ENCODE results near the gene ZMYND10.

Gene ZMYND10

DNA sequence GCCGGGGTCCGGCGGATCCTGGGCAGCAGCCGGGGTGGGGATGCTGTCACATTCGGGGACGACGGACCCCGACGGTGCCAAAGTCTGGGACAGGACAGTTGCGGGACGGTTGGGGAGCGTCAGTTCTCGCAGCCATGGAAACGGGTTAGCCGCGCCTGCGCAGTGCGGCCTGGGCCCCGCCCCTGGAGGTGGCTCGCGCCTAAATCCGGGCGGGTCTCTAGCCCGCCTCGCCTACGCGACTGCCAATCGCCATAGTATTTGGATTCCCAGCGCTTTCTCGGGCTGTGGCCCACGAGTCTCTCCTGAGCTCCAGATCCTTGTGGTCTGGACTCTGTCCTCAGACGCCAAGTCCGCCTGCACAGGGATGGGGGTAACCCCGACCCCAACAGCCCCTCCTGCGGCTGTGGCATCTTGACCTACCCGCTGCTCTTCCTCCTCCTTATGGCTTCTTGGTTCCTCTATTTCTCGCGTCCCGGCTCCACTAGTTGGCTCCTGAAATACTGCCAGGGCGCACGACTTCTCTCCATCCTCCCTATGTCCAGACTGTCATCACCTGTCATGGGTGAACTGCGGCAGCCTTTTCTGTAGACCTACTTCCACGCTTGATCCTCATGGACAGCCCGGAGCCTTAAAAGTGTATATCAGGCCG, at the start of gene ZMYND10:
Gene ZMYND10, minus strand, starts transcription at position 147 of the 649 bp plus-strand sequence. CDS start 153 bp downstream, outside the sequence.
- TF ChIP-seq JUND (IDR thresholded peaks at IDR 0.05; ENCODE audit: low read depth), result no peak
- peak; percentile 75 to 84 for DNase-seq (ENCODE audit: low read depth in 1 of 2, low spot score in 1 of 2)
- in situ Hi-C loops (cut with HindIII; ENCODE audit: low pct_unique_long_range_greater_than_20kb, low sequenced_read_pairs), result no loop called here

DNA sequence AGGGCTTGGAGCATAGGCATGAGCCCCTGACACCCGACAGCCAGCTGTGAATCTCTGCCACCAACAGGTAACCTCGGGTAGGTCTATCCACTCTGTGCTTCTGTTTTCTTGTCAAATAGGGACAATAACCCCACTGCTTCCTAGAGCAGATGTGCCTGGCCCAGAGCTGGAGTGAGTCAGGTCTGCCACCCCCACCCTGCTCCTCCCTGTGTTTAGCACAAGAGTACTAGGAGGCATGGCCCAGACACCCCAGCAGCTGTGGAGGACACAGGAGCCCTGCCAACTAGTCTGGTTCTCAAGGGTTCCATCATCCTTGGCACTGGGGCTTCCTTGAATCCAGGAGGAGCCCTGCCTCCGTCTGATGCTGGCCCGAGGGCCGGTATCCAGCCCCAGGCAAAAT, 47.5 kb upstream of the ZMYND10 start:
- no peak for TF ChIP-seq JUND (IDR thresholded peaks at IDR 0.05; ENCODE audit: low read depth)
- in situ Hi-C loops (cut with HindIII; ENCODE audit: low pct_unique_long_range_greater_than_20kb, low sequenced_read_pairs), result no loop called here
- DNase-seq (ENCODE audit: low read depth in 1 of 2, low spot score in 1 of 2), result no peak

DNA sequence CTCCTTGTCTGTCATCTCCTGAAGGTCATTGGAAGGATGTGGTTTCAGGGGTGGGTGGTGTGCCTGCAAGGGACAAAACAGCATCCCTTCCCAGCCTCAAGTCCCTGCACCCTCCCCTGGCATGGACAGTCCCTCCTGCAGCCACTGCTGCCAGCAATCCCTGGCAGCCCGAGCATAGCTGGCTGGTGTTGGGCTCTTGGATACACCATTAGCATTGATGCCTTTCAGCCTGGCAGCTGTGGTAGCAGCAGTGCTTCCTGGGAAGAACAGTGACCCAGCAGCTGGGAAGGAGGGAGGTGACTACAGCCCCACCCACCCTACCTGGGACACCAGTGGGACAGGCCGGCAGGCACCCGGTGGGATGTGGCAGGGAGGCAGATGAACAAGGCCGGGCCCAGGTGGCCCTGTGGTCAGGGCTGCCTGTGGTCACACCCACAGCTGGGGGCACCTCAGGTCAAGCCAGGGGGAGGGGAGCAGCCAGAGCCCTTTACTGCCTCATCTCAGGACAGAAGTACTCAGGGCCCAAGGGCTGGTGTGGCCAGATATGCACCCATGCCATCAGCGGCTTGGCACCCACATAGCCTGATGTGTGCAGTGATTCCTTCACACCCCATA, 46.7 kb upstream of the ZMYND10 start:
- TF ChIP-seq JUND (IDR thresholded peaks at IDR 0.05; ENCODE audit: low read depth), result no peak
- in situ Hi-C loops (cut with HindIII; ENCODE audit: low pct_unique_long_range_greater_than_20kb, low sequenced_read_pairs), result no loop called here
- DNase-seq (ENCODE audit: low read depth in 1 of 2, low spot score in 1 of 2), result no peak

DNA sequence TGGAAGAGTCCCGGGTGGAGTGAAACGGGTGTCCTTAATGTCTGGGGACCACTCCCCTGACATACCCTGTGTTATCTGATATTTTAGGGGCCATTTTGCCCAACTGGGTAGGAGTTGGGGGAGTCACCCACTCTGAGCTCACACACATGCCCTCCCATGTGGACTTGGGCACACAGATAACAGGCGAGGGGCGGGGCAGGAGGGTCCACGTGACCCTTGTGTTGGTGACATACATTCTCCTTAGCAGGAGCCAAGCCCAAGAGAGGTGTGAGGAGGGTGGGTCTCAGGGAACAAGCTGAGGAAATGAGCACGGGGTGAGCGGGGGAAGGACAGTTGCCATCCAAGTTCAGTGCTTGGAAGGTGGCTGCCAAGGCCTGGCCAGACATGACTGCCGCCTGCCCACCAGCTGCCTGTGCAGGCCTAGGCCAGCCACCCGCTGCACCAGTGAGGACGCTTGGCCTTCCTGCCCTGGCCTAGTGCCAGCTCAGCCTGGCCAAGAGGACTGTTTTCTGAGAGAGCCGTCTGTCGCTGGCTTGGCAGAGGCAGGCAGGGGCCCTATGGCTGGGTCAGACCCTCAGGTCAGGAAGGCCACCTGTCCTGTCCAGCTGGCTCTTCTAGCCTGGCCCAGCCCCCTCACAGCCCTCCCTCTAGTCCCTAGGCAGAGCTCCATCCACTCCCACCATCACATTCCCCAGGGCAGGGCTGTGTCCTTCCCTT, 45.1 kb upstream of the ZMYND10 start:
- TF ChIP-seq JUND (IDR thresholded peaks at IDR 0.05; ENCODE audit: low read depth), result no peak

DNA sequence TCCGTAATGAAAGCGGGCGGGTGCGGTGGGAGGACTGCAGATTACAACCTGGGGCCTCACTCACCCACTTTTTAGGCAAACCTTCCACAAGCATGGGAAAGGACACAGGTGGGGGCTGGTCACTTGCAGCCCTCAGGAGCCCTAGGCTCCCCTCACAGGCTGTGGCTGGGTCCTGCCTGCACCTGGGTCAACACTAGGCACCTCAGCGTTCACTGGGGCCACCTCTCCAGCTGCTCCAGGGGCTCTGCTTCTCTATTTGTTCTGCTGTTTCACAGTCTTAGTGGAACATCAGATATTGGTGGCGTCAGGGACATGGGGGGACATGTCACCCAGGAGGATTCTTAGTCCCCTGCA, 43.9 kb upstream of the ZMYND10 start:
- no peak for DNase-seq (ENCODE audit: low read depth in 1 of 2, low spot score in 1 of 2)
- in situ Hi-C loops (cut with HindIII; ENCODE audit: low pct_unique_long_range_greater_than_20kb, low sequenced_read_pairs), result no loop called here
- no peak for TF ChIP-seq JUND (IDR thresholded peaks at IDR 0.05; ENCODE audit: low read depth)

More for the DNA sequence above, 45.1 kb upstream of the ZMYND10 start:
- in situ Hi-C loops (cut with HindIII; ENCODE audit: low pct_unique_long_range_greater_than_20kb, low sequenced_read_pairs), result no loop called here
- DNase-seq (ENCODE audit: low read depth in 1 of 2, low spot score in 1 of 2), result no peak

DNA sequence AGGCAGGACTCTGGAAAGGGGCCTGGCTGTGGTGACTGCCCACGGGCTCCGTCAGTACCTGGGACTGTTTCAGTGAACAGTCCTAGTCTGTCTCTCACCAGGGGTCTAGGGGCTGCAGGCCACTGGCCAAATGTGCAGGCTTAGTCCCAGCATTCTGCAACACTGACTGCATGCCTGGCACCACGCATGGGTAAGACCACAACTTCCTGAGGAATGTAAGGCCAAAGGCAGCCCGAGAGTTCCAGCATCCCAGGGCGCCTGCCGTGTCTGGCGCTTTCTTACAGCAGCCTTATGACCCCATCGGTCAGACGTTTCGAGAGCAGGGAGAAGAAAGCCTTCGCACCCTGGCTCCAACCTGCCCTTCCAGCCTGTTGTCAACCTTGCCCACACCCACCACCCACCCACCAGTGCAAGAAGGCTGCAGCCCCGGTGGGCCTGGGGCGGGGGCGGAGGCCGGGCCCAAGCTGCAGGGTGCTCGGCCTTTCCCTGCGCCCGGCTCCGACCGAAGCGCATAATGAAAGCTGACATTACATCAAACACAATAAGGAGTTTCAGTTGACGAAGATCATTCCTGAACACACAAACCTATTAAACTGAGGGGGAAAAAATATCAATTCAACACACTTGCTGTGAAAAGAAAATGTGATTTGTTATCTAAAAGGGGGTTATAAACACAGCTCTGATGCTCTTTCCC, 43.3 kb upstream of the ZMYND10 start:
- TF ChIP-seq JUND (IDR thresholded peaks at IDR 0.05; ENCODE audit: low read depth), result no peak
- DNase-seq (ENCODE audit: low read depth in 1 of 2, low spot score in 1 of 2), result no peak
- in situ Hi-C loops (cut with HindIII; ENCODE audit: low pct_unique_long_range_greater_than_20kb, low sequenced_read_pairs), result no loop called here

DNA sequence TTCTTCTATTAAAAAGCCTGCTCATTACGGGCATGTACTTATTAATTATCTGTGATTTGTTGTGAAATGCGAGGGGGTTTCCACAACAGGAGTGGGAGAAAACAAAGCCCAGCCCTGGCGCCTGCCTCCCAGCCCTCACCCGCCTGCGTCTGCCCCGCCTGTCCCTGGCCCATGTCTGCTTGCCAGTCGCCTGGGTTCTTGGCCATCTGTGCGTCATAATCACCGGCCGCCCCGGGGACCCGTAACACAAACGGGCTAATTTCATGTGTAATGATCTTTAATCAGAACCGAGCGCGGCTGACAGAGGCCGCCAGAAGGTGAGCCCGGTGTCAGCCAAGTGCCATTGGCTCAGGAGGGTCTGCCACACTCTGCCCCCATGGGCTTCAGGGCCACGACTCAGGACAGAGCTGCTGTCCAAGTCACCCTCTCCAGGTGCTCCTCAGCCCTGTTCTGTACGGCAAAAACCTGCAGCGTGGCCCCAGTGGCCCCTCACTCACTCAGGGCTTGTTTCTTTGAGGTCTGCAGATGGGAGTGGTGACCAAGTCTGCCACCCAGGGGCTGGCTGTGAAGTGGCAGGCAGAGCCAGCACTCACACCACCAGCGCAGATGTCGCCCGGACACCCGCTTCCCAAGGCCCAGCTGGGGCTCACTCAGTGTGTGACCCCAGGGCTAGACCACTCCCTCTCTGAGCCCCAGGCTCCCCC, 42.6 kb upstream of the ZMYND10 start:
- in situ Hi-C loops (cut with HindIII; ENCODE audit: low pct_unique_long_range_greater_than_20kb, low sequenced_read_pairs), result no loop called here
- peak in 1 of 2 experiments; percentile 39 for DNase-seq (ENCODE audit: low read depth in 1 of 2, low spot score in 1 of 2)

DNA sequence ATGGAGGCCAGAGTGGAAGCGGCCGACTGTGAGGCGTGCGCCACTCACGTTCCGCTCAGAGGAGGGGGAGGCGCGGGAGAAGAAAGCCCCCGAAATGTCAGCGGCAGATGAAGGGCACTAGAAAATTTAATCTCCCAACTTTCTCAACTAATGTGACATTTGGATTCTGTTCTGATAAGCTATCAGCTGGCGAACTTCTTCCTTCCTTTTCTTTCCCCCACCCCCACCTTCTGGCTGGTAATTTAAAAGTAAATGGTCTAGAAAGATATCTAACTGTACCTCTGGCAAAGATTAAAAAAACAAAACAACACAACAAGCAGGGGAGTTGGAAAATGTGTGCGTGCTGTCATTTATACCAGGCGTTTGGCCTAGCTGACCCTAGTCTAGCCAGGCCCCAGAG, 40.2 kb upstream of the ZMYND10 start:
- no peak for TF ChIP-seq JUND (IDR thresholded peaks at IDR 0.05; ENCODE audit: low read depth)
- no peak for DNase-seq (ENCODE audit: low read depth in 1 of 2, low spot score in 1 of 2)
- in situ Hi-C loops (cut with HindIII; ENCODE audit: low pct_unique_long_range_greater_than_20kb, low sequenced_read_pairs), result no loop called here

More for the DNA sequence above, 42.6 kb upstream of the ZMYND10 start:
- no peak for TF ChIP-seq JUND (IDR thresholded peaks at IDR 0.05; ENCODE audit: low read depth)

DNA sequence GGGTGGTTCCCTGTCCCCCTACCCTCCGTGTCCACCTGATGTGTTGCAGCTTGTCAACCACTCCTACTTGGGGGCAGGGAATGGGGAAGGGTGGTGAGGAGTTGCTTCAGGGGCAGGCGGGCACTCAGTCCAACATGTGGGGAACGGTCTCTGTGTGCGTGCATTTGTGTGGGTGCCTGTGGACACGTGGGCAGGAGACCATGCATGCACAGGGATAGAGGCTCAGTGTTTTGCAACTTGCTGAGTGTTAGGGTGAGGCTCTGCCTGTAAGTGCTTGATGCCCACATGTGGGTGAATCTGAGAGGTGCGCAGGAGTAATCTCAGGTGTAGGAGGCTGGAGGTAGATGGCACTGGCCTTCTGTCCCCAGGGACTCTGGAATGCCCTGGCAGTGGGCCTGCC, 38.2 kb upstream of the ZMYND10 start:
- no peak for TF ChIP-seq JUND (IDR thresholded peaks at IDR 0.05; ENCODE audit: low read depth)
- no peak for DNase-seq (ENCODE audit: low read depth in 1 of 2, low spot score in 1 of 2)
- in situ Hi-C loops (cut with HindIII; ENCODE audit: low pct_unique_long_range_greater_than_20kb, low sequenced_read_pairs), result no loop called here

DNA sequence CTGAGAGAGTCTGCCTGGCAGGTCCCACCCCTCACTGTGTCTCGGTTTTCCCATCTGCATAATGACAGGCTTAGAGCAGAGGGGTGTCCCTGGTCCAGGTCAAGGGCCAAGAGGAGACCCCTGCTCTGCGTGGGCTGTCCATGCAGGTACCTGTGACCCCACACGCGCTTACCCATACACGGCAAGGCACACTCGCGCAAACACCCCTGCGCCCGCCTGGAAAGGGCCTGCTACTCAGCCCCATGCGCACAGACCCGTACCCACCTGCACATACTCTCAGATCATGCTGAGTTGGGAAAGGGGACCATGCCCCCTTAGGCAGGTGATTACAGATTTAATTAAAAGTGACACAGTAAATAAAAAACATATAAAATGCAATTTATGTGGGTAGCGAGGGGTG, 37.2 kb upstream of the ZMYND10 start:
- in situ Hi-C loops (cut with HindIII; ENCODE audit: low pct_unique_long_range_greater_than_20kb, low sequenced_read_pairs), result no loop called here
- DNase-seq (ENCODE audit: low read depth in 1 of 2, low spot score in 1 of 2), result no peak
- TF ChIP-seq JUND (IDR thresholded peaks at IDR 0.05; ENCODE audit: low read depth), result no peak

DNA sequence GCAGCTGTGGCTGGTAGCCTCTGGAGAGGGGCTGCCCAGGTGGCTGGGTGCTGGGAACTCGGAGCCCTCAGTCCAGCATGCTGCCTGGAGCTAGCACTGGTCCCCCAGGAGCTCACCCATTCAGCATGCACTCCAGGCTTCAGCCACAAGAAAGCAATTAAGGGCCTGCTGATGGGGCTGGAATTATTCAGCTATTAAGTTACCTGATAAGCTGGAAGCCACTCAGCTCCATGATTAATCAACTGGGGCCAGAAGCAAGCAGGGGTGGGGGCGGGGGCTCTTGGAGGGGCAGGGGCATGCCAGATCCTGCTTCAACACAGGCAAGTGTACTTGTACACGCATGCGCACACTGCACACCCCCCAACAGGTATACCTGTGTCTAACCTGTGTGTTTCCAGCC, 35.9 kb upstream of the ZMYND10 start:
- DNase-seq (ENCODE audit: low read depth in 1 of 2, low spot score in 1 of 2), result no peak
- in situ Hi-C loops (cut with HindIII; ENCODE audit: low pct_unique_long_range_greater_than_20kb, low sequenced_read_pairs), result no loop called here

DNA sequence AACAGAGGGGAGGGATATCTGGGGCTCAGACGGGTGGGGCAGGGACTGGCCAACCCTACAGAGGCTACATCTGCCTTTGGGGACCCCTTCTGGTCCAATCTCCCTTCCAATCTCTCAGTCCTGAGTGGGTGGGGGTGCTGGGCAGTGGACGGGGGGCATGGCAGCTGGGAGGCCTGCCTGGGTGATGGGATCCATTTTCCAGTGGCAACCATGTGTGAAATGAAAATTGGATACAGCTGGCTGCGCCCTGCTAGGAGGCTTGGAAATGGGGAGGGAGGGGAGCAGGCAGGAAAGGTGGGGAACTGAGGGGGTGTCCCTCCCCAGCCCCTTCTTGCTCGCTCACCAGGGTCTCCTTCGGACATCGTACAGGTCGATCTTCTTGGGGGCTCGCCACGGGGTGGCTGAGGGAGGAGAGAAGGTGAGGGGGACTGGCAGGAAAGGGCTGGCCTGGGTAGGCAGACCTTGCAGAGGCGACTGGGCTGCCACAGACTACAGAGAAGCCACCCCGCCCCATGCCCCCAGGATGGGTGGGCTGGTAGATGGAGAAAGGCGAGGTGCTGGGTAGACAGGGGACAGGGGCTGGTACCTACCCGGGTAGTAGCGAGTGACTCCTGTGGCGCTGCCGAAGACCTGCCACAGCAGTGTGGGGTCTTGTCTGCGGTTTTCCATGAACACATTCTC, 35.0 kb upstream of the ZMYND10 start:
- in situ Hi-C loops (cut with HindIII; ENCODE audit: low pct_unique_long_range_greater_than_20kb, low sequenced_read_pairs), result no loop called here
- no peak for DNase-seq (ENCODE audit: low read depth in 1 of 2, low spot score in 1 of 2)
- no peak for TF ChIP-seq JUND (IDR thresholded peaks at IDR 0.05; ENCODE audit: low read depth)

More for the DNA sequence above, 35.9 kb upstream of the ZMYND10 start:
- TF ChIP-seq JUND (IDR thresholded peaks at IDR 0.05; ENCODE audit: low read depth), result no peak
